HepG2 (cell line): ENCODE data around the gene CNNM3. TPM values are rescaled to one million over a fixed set of nuclear protein-coding genes. Genes with fewer than 3 reads are reported as not detected.
A peak's percentile ranks its signal among the peaks of the same experiment; 100 is the strongest.

ENCODE experiments used
- ATAC-seq: fragments of 200-7000 bp; cut with Tn5 transposase; 3 replicates; pipeline ENCODE4 v1.9.1; 2020; ENCODE audit warnings: mild to moderate bottlenecking, moderate library complexity
- BruUV-seq: library from RNA; stranded (reverse); fragments of 400-500 nt; replicated peaks from 2 replicates; lab custom pipeline; 2021; lab: Mats Ljungman, UMichigan
- CTCF ChIA-PET: fragments of 300-600 bp; formaldehyde crosslinking; extraction: SDS; loops from one replicate; lab custom pipeline; 2021; ENCODE audit warnings: low total read pairs, inconsistent platforms, low intra/inter-chr PET ratio; lab: Yijun Ruan, JAX
- POLR2A ChIA-PET: fragments of 350-600 bp; sonication (Branson Sonifier 250); formaldehyde crosslinking; loops from one replicate; lab custom pipeline; 2020; ENCODE audit warnings: antibody characterized with exemption, inconsistent platforms; lab: Yijun Ruan, JAX
- DNase-seq: peaks from one replicate; pipeline ENCODE4 v3.0.0-alpha.2; 2015; ENCODE audit warnings: low spot score
- FAIRE-seq: peaks from 3 replicates; lab custom pipeline; 2011; peaks lifted over from hg19 to GRCh38; lab: Jason Lieb, UNC
- H2AFZ ChIP-seq: one replicate; pipeline ENCODE4 v1.6.1; 2011; ENCODE audit warnings: low read length, inconsistent platforms
- H3K27ac ChIP-seq: fragments of 300-600 bp; 3 replicates; pipeline ENCODE4 v1.8.0; 2011; ENCODE audit warnings: mixed run types, mild to moderate bottlenecking, mixed read lengths, low read length, inconsistent platforms; ENCODE audit not compliant: insufficient read depth; ENCODE audit errors: extremely low read length
- H3K27me3 ChIP-seq, 2 experiments: fragments of 200-600 bp in 1 of 2; 2 replicates in 1 of 2; 3 replicates in 1 of 2; pipeline versions ENCODE4 v1.6.0 to v1.8.0; 2011; ENCODE audit warnings: low read length in 2 of 2, mild to moderate bottlenecking in 2 of 2, moderate library complexity in 2 of 2, inconsistent platforms in 1 of 2; ENCODE audit not compliant: insufficient read depth in 2 of 2, control insufficient read depth in 1 of 2
- H3K36me3 ChIP-seq, 2 experiments: fragments of 200-600 bp in 1 of 2; replicated peaks in 1 of 2; 2 replicates in 1 of 2; 3 replicates in 1 of 2; pipeline versions ENCODE4 v1.5.1 to v1.8.0; 2011; ENCODE audit warnings: low read length in 2 of 2, inconsistent platforms in 1 of 2; ENCODE audit not compliant: insufficient read depth in 2 of 2, control insufficient read depth in 1 of 2
- H3K4me1 ChIP-seq: 2 replicates; pipeline ENCODE4 v1.5.1; 2012; ENCODE audit warnings: low read length, inconsistent platforms; ENCODE audit not compliant: insufficient read depth
- H3K4me2 ChIP-seq: 2 replicates; pipeline ENCODE4 v1.6.0; 2011; ENCODE audit warnings: low read depth, low read length, inconsistent platforms
- H3K4me3 ChIP-seq, 3 experiments: fragments of 200-600 bp in 1 of 3; sonication (generic), shearing (Covaris generic) in 1 of 3; replicated peaks in 1 of 3; 2 replicates each; pipeline ENCODE4 v1.5.1; 2011 to 2016; ENCODE audit warnings: low read length in 3 of 3, inconsistent platforms in 2 of 3, low read depth in 2 of 3, mild to moderate bottlenecking in 2 of 3, control low read depth in 1 of 3, mixed read lengths in 1 of 3; ENCODE audit not compliant: insufficient read depth in 1 of 3
- H3K79me2 ChIP-seq: one replicate; pipeline ENCODE4 v1.6.1; 2011; ENCODE audit warnings: low read length, inconsistent platforms; ENCODE audit not compliant: insufficient read depth
- H3K9ac ChIP-seq: 2 replicates; pipeline ENCODE4 v1.6.0; 2011; ENCODE audit warnings: mild to moderate bottlenecking, low read depth, low read length, inconsistent platforms; ENCODE audit not compliant: insufficient read depth
- H3K9me3 ChIP-seq: 2 replicates; pipeline ENCODE4 v1.5.1; 2012; ENCODE audit warnings: mild to moderate bottlenecking, low read length
- H4K20me1 ChIP-seq: 2 replicates; pipeline ENCODE4 v1.6.0; 2011; ENCODE audit warnings: inconsistent platforms, mild to moderate bottlenecking, low read length, moderate library complexity; ENCODE audit not compliant: insufficient read depth
- AGO2 ChIP-seq: fragments of 200-400 bp; formaldehyde crosslinking; optimal IDR thresholded peaks from 2 replicates; pipeline ENCODE3; 2017; ENCODE audit warnings: mild to moderate bottlenecking, low read depth, low read length, moderate library complexity
- POLR2A ChIP-seq, 2 experiments: IDR thresholded peaks; 2 replicates each; pipeline ENCODE4 v1.6.1; 2011; ENCODE audit warnings: low read depth in 2 of 2, low read length in 2 of 2, mild to moderate bottlenecking in 1 of 2, moderate library complexity in 1 of 2; ENCODE audit not compliant: insufficient read depth in 1 of 2
- POLR2AphosphoS5 ChIP-seq: IDR thresholded peaks from 2 replicates; pipeline ENCODE4 v1.6.1; 2012; ENCODE audit warnings: low read depth, low read length
- SIX1 ChIP-seq: sonication (generic); formaldehyde crosslinking; IDR thresholded peaks from 2 replicates; pipeline ENCODE4 v1.4.0; 2020; ENCODE audit warnings: missing genetic modification reagents, borderline replicate concordance
- WIZ ChIP-seq: sonication (generic); formaldehyde crosslinking; IDR thresholded peaks from 2 replicates; pipeline ENCODE4 v1.5.1; 2020; ENCODE audit warnings: mild to moderate bottlenecking, missing genetic modification reagents
- ZFY ChIP-seq: sonication (generic); formaldehyde crosslinking; IDR thresholded peaks from 2 replicates; pipeline ENCODE4 v1.4.0; 2020; ENCODE audit warnings: missing genetic modification reagents
- ZNF326 ChIP-seq: sonication (generic); formaldehyde crosslinking; IDR thresholded peaks from 2 replicates; pipeline ENCODE4 v1.4.0; 2020; ENCODE audit warnings: missing genetic modification reagents, borderline replicate concordance
- ZNF614 ChIP-seq: IDR thresholded peaks from 2 replicates; pipeline ENCODE4 v1.6.1; 2018; ENCODE audit warnings: missing biosample characterization, missing genetic modification reagents, inconsistent platforms, borderline replicate concordance
- ZNF674 ChIP-seq: sonication (generic); formaldehyde crosslinking; IDR thresholded peaks from 2 replicates; pipeline ENCODE4 v1.5.0; 2020; ENCODE audit warnings: low read depth, mild to moderate bottlenecking, missing genetic modification reagents
- WGBS: methylation state at CpG from one replicate; pipeline ENCODE4 v1.1.6; 2017; ENCODE audit warnings: low lambda C conversion rate; 5-methylcytosine and 5-hydroxymethylcytosine counted together
- in situ Hi-C: cut with HindIII; loops from 2 replicates; pipeline ENCODE4 v1.10.0; 2017; ENCODE audit warnings: low pct_unique_long_range_greater_than_20kb; ENCODE audit not compliant: extremely low pct_ligation_motif_present
- intact Hi-C: fragments of 100-400 bp; cut with micrococcal nuclease; formaldehyde crosslinking; loops from one replicate; pipeline ENCODE4 v1.10.0; 2022; ENCODE audit not compliant: unreplicated experiment
- polyA plus RNA-seq, 8 experiments: library from polyadenylated mRNA; depleted of rRNA in 3 of 8; stranded (reverse) in 7 of 8; unstranded in 1 of 8; fragments of >200 nt; fragmentation: Illumina TruSeq in 4 of 8; extraction: Trizol in 4 of 8; gene quantifications; 2 replicates each; pipeline versions ENCODE4 v1.2.1 to v1.2.3, GENCODE V29; 2011 to 2016; ENCODE audit warnings: low read depth in 4 of 8, missing spikeins in 1 of 8, mixed read lengths in 1 of 8; ENCODE audit not compliant: insufficient read depth in 1 of 8
- total RNA-seq, 5 experiments: library from RNA; depleted of rRNA; stranded (reverse); fragments of >200 nt; fragmentation: Illumina TruSeq; extraction: Trizol; gene quantifications; 2 replicates each; pipeline ENCODE4 v1.2.3, GENCODE V29; 2016; ENCODE audit warnings: low read depth in 1 of 5
- TF ChIP-seq, protein P1 (sequence below): sonication (generic); formaldehyde crosslinking; IDR thresholded peaks from 2 replicates; pipeline ENCODE4 v1.5.1; 2020; ENCODE audit warnings: mild to moderate bottlenecking, missing genetic modification reagents, moderate library complexity
- TF ChIP-seq, protein P2 (sequence below): IDR thresholded peaks from 2 replicates; pipeline ENCODE4 v1.6.1; 2016; ENCODE audit warnings: control low read depth

Gene CNNM3
- total and polyA plus RNA-seq, 2 of the 13 experiments (the other 11 are each of a cell fraction or from before 2014, with no cell fraction given): 21.2 to 27.9 TPM

DNA sequence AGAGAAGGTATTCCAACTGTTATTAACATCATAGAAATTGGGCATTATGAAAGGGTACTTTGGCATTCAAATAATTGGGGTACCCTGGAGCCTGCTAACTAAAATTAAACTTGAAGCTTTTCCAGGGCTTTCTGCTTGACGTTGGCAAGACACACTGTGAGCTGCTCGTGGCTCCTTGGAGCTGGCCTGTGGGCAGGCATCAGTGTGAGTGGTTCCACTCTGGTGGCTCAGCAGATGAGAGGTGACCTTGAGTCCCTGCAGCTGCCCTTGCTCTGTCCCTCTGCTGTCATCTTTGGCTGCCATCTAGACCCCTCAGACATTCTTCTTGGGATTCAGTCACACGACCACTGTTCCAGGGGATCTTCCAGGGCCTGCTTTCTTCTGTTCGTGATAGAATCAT lies 6.7 kb downstream of the CNNM3 start:
- H3K36me3 ChIP-seq: peaks cover 24 to 67% of the 10 kb centered on the region in 2 experiments
- H3K4me3 ChIP-seq: no peak overlapping the region
- no peak overlapping the region for H3K4me2 ChIP-seq
- DNase-seq (no peak), FAIRE-seq (no peak), ATAC-seq (no peak)
- H4K20me1 ChIP-seq: peaks cover 72% of the 10 kb centered on the region
- H3K9ac ChIP-seq: no peak overlapping the region
- no TSS peak for BruUV-seq
- in situ Hi-C loops (no loop called here), intact Hi-C loops (no loop called here)
- no peaks in the 10 kb centered on the region for H3K27me3 ChIP-seq
- CTCF ChIA-PET: no interaction called here
- H3K27ac ChIP-seq: peak overlapping the region; percentile 5
- no peak overlapping the region for H2AFZ ChIP-seq
- peaks cover 68% of the 10 kb centered on the region for H3K4me1 ChIP-seq
- H3K79me2 ChIP-seq: peaks cover 79% of the 10 kb centered on the region
- WGBS: 91% methylated on average over 4 of the region's 4 CpGs
- H3K9me3 ChIP-seq: no peaks in the 10 kb centered on the region
- TF ChIP-seq ZNF674 (CRISPR knock-in tag): no peak
- TF ChIP-seq SIX1 (CRISPR knock-in tag): no peak
- TF ChIP-seq ZNF614: no peak
- no peak for TF ChIP-seq ZNF326 (CRISPR knock-in tag)
- peak in 1 of 2 experiments; percentile 5; a peak in 1 of 4 replicates for TF ChIP-seq POLR2A (IDR thresholded peaks at IDR 0.05; ENCODE audit: insufficient read depth in 1 of 2, low read depth in 2 of 2, low read length in 2 of 2)
- 0 out of 2 replicates have a peak, but pooled peaks have one; percentile 39 for TF ChIP-seq POLR2AphosphoS5
- POLR2A ChIA-PET: interaction anchor here (1.0 to 1.1 kb wide), 2 partner anchors 35 to 59 kb away, joined by 3 read pairs; partner anchors contain the start of gene ANKRD39

DNA sequence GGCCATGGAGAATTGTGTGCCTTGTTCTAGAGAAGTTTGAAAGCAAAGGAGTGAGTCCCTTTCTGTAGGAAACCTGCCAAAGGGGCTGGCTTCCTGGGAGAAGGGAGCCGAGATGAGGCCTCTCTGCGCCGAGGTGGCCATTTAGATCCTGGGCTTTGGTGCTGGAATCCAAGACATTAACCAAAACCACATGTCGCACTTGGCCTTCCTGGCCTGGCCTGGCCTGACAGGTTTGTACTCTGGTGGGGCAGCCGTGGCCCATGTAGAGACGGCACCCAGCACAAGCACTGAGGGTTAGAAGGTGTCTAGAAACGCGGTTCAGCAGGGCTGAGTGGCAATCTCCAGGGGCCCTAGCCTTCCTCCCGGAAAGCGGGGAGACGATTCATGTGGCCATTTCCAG lies 7.1 kb downstream of the CNNM3 start:
- peaks cover 69% of the 10 kb centered on the region for H4K20me1 ChIP-seq
- peak overlapping the region; percentile 5 for H3K27ac ChIP-seq
- in situ Hi-C loops (no loop called here), intact Hi-C loops (no loop called here)
- TF ChIP-seq POLR2A (IDR thresholded peaks at IDR 0.05; ENCODE audit: insufficient read depth in 1 of 2, low read depth in 2 of 2, low read length in 2 of 2) (peak in 1 of 2 experiments; percentile 18; a peak in 1 of 4 replicates), WIZ (CRISPR knock-in tag) (no peak), ZFY (CRISPR knock-in tag) (0 out of 2 replicates have a peak, but pooled peaks have one; percentile 14), AGO2 (peak; percentile 62)
- TF ChIP-seq, protein P1, sequence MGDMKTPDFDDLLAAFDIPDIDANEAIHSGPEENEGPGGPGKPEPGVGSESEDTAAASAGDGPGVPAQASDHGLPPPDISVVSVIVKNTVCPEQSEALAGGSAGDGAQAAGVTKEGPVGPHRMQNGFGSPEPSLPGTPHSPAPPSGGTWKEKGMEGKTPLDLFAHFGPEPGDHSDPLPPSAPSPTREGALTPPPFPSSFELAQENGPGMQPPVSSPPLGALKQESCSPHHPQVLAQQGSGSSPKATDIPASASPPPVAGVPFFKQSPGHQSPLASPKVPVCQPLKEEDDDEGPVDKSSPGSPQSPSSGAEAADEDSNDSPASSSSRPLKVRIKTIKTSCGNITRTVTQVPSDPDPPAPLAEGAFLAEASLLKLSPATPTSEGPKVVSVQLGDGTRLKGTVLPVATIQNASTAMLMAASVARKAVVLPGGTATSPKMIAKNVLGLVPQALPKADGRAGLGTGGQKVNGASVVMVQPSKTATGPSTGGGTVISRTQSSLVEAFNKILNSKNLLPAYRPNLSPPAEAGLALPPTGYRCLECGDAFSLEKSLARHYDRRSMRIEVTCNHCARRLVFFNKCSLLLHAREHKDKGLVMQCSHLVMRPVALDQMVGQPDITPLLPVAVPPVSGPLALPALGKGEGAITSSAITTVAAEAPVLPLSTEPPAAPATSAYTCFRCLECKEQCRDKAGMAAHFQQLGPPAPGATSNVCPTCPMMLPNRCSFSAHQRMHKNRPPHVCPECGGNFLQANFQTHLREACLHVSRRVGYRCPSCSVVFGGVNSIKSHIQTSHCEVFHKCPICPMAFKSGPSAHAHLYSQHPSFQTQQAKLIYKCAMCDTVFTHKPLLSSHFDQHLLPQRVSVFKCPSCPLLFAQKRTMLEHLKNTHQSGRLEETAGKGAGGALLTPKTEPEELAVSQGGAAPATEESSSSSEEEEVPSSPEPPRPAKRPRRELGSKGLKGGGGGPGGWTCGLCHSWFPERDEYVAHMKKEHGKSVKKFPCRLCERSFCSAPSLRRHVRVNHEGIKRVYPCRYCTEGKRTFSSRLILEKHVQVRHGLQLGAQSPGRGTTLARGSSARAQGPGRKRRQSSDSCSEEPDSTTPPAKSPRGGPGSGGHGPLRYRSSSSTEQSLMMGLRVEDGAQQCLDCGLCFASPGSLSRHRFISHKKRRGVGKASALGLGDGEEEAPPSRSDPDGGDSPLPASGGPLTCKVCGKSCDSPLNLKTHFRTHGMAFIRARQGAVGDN (CRISPR knock-in tag): peak; percentile 47
- TF ChIP-seq, protein P2, sequence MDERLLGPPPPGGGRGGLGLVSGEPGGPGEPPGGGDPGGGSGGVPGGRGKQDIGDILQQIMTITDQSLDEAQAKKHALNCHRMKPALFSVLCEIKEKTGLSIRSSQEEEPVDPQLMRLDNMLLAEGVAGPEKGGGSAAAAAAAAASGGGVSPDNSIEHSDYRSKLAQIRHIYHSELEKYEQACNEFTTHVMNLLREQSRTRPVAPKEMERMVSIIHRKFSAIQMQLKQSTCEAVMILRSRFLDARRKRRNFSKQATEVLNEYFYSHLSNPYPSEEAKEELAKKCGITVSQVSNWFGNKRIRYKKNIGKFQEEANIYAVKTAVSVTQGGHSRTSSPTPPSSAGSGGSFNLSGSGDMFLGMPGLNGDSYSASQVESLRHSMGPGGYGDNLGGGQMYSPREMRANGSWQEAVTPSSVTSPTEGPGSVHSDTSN (CRISPR knock-in tag): no peak
- no peaks in the 10 kb centered on the region for H3K9me3 ChIP-seq
- peaks cover 75% of the 10 kb centered on the region for H3K79me2 ChIP-seq
- H3K27me3 ChIP-seq: no peaks in the 10 kb centered on the region
- no peak overlapping the region for H2AFZ ChIP-seq
- H3K9ac ChIP-seq: no peak overlapping the region
- H3K36me3 ChIP-seq: peaks cover 28 to 71% of the 10 kb centered on the region in 2 experiments
- 94% methylated on average over 11 of the region's 11 CpGs for WGBS
- DNase-seq (no peak), FAIRE-seq (no peak), ATAC-seq (no peak)
- peaks cover 64% of the 10 kb centered on the region for H3K4me1 ChIP-seq
- ChIA-PET CTCF (no interaction called here), POLR2A (interaction anchor here (0.9 to 1.3 kb wide), 3 partner anchors 15 to 38 kb away, joined by 3 read pairs; partner anchors contain the start of gene ANKRD39)
- H3K4me2 ChIP-seq: 0 out of 2 replicates have a peak overlapping the region, but pooled peaks have one; percentile 5
- no peak overlapping the region for H3K4me3 ChIP-seq
- BruUV-seq: no TSS peak
